GM18526 (cell line): ENCODE results near the gene RFNG.

Source experiments
- POLR2A ChIP-seq: IDR thresholded peaks from 3 replicates; pipeline ENCODE4 v1.6.1; 2011; ENCODE audit not compliant: insufficient read length; ENCODE audit errors: extremely low read depth

RFNG gene

GRCh38 chr17:82051776-82052637, at the start of gene RFNG, which contains the start of gene GPS1:
TSS of gene RFNG (minus strand) at chr17:82051811. CDS start at chr17:82051766, 45 bp downstream.
TSS of gene GPS1 (plus strand) at chr17:82051898. CDS start at chr17:82051932, 34 bp downstream.
- TF ChIP-seq POLR2A: peak; percentile 59

GRCh38 chr17:82101301-82101715, 49.7 kb upstream of the RFNG start:
- TF ChIP-seq POLR2A: no peak

- no peak for TF ChIP-seq POLR2A
Measured at GRCh38 chr17:82100502-82101298, 49.1 kb upstream of the RFNG start.

- no peak for TF ChIP-seq POLR2A
Measured at GRCh38 chr17:82098939-82099763, 47.5 kb upstream of the RFNG start.

GRCh38 chr17:82098169-82098938, 46.7 kb upstream of the RFNG start, which contains the start of gene FASN:
TSS of gene FASN (minus strand) at chr17:82098236. CDS start at chr17:82096445, 1,791 bp downstream.
- peak; percentile 97 for TF ChIP-seq POLR2A

- no peak for TF ChIP-seq POLR2A
Measured at GRCh38 chr17:82097919-82098168, 46.2 kb upstream of the RFNG start.

- TF ChIP-seq POLR2A: no peak
Measured at GRCh38 chr17:82097184-82097918, 45.7 kb upstream of the RFNG start.

- no peak for TF ChIP-seq POLR2A
Measured at GRCh38 chr17:82096709-82097183, 45.1 kb upstream of the RFNG start.

GRCh38 chr17:82095777-82096708, 44.4 kb upstream of the RFNG start:
- no peak for TF ChIP-seq POLR2A

GRCh38 chr17:82094931-82095776, 43.5 kb upstream of the RFNG start:
- no peak for TF ChIP-seq POLR2A

- TF ChIP-seq POLR2A: no peak
Measured at GRCh38 chr17:82092995-82093751, 41.6 kb upstream of the RFNG start.
